Measurements from ENCODE around the gene DERL3.
"Not testable (repeated sequence)": the region's sequence is repeated elsewhere in the genome, so short reads cannot be mapped to it uniquely, and the experiment has no call there.

Gene DERL3

GRCh38 chr22:23838681-23839468 is at the start of gene DERL3:
Gene DERL3, minus strand, starts transcription at chr22:23839006. Its CDS starts 19 bp downstream, at chr22:23838987.
- DNase-seq: peak; percentile 92

GRCh38 chr22:23884140-23884539 is 45.3 kb upstream of the DERL3 start:
- no peak for DNase-seq

GRCh38 chr22:23883658-23884057 is 44.9 kb upstream of the DERL3 start:
- DNase-seq: no peak

- DNase-seq: no peak
These were observed 43.6 kb upstream of the DERL3 start for GRCh38 chr22:23882370-23882769.

GRCh38 chr22:23878219-23878618 is 39.4 kb upstream of the DERL3 start:
- DNase-seq: no peak

- DNase-seq: no peak
These were observed 38.8 kb upstream of the DERL3 start for GRCh38 chr22:23877566-23877965.

GRCh38 chr22:23875801-23876200 is 37.0 kb upstream of the DERL3 start:
- no peak for DNase-seq

- no peak for DNase-seq
These were observed 36.1 kb upstream of the DERL3 start for GRCh38 chr22:23874871-23875270.

GRCh38 chr22:23868580-23868979 is 29.8 kb upstream of the DERL3 start:
- no peak for DNase-seq

GRCh38 chr22:23864499-23865154 is 25.8 kb upstream of the DERL3 start:
- DNase-seq: not testable (repeated sequence)

GRCh38 chr22:23862103-23862502 is 23.3 kb upstream of the DERL3 start:
- peak; percentile 38 for DNase-seq

- DNase-seq: not testable (repeated sequence)
These were observed 21.4 kb upstream of the DERL3 start for GRCh38 chr22:23860187-23860586.

GRCh38 chr22:23859201-23859600 is 20.4 kb upstream of the DERL3 start:
- no peak for DNase-seq

GRCh38 chr22:23858484-23858815 is 19.6 kb upstream of the DERL3 start:
- no peak for DNase-seq

GRCh38 chr22:23857606-23858483 is 19.0 kb upstream of the DERL3 start, which contains the start of gene SLC2A11:
Gene SLC2A11, plus strand, starts transcription at chr22:23857875. Its CDS starts 125 bp downstream, at chr22:23858000.
- DNase-seq: peak; percentile 98

GRCh38 chr22:23856721-23857605 is 18.2 kb upstream of the DERL3 start:
- DNase-seq: peak; percentile 52

GRCh38 chr22:23850136-23850611 is 11.4 kb upstream of the DERL3 start:
- DNase-seq: no peak

GRCh38 chr22:23849009-23850006 is 10.5 kb upstream of the DERL3 start:
- peak; percentile 60 for DNase-seq

- DNase-seq: no peak
These were observed 9.4 kb upstream of the DERL3 start for GRCh38 chr22:23847991-23848864.

Data from NCI-H1105 treated with DMSO at 0.1 percent for 48 hours (cell line).